CD4-positive, alpha-beta memory T cell (primary cell): Measurements from ENCODE around the gene CYP17A1. TPM values are rescaled to one million over a fixed set of nuclear protein-coding genes. Genes with fewer than 3 reads are reported as not detected.

Source experiments
- CTCF ChIA-PET: fragments of 350-600 bp; sonication (Branson Sonifier 250); formaldehyde crosslinking; loops from one replicate; lab custom pipeline; 2021; ENCODE audit warnings: inconsistent platforms; ENCODE audit not compliant: partially characterized antibody; lab: Charles Lee
- POLR2A ChIA-PET: fragments of 350-600 bp; sonication (Branson Sonifier 250); formaldehyde crosslinking; loops from one replicate; lab custom pipeline; 2021; ENCODE audit not compliant: partially characterized antibody; lab: Charles Lee
- DNase-seq, 5 donors: peaks; one replicate each; pipeline versions ENCODE4 v3.0.0 to v3.0.0-alpha.2; 2020 to 2022; ENCODE audit warnings: mixed read lengths in 1 of 5
- H3K27ac ChIP-seq: one replicate; pipeline ENCODE4 v1.7.0; 2013; ENCODE audit warnings: low read depth, low read length
- H3K27me3 ChIP-seq: 2 replicates; pipeline ENCODE4 v1.7.0; 2013; ENCODE audit warnings: mild to moderate bottlenecking, low read length, moderate library complexity; ENCODE audit not compliant: insufficient read depth
- H3K36me3 ChIP-seq: 2 replicates; pipeline ENCODE4 v1.7.0; 2013; ENCODE audit warnings: mild to moderate bottlenecking, low read length, moderate library complexity; ENCODE audit not compliant: insufficient read depth
- H3K4me1 ChIP-seq: 2 replicates; pipeline ENCODE4 v1.7.0; 2013; ENCODE audit warnings: mild to moderate bottlenecking, low read length, moderate library complexity; ENCODE audit not compliant: insufficient read depth
- H3K4me3 ChIP-seq, 2 donors: one replicate each; pipeline ENCODE4 v1.7.0; 2013; ENCODE audit warnings: low read length in 2 of 2, mild to moderate bottlenecking in 1 of 2
- H3K9me3 ChIP-seq, 2 donors: one replicate each; pipeline ENCODE4 v1.7.0; 2013; ENCODE audit warnings: low read length in 2 of 2, control low read depth in 1 of 2; ENCODE audit not compliant: control insufficient read depth in 1 of 2
- H3K27ac Mint-ChIP-seq, 7 donors: one replicate each; pipeline ENCODE4 v1.8.0; 2020 to 2021; ENCODE audit warnings: mixed read lengths in 7 of 7, mild to moderate bottlenecking in 6 of 7, inconsistent platforms in 3 of 7, moderate library complexity in 3 of 7
- H3K27me3 Mint-ChIP-seq, 2 donors: one replicate each; pipeline ENCODE4 v1.8.0; 2020 to 2021; ENCODE audit warnings: mixed read lengths in 2 of 2
- H3K36me3 Mint-ChIP-seq, 2 donors: one replicate each; pipeline ENCODE4 v1.8.0; 2020 to 2021; ENCODE audit warnings: mixed read lengths in 2 of 2, inconsistent platforms in 1 of 2, mild to moderate bottlenecking in 1 of 2
- H3K4me1 Mint-ChIP-seq, 4 donors: one replicate each; pipeline ENCODE4 v1.8.0; 2020 to 2021; ENCODE audit warnings: mixed read lengths in 4 of 4, mild to moderate bottlenecking in 1 of 4
- H3K4me3 Mint-ChIP-seq, 8 donors: one replicate each; pipeline ENCODE4 v1.8.0; 2020 to 2021; ENCODE audit warnings: mixed read lengths in 8 of 8, mild to moderate bottlenecking in 7 of 8, moderate library complexity in 6 of 8, inconsistent platforms in 3 of 8
- H3K9me3 Mint-ChIP-seq, 8 donors: one replicate each; pipeline ENCODE4 v1.8.0; 2020 to 2021; ENCODE audit warnings: mixed read lengths in 8 of 8, mild to moderate bottlenecking in 5 of 8, inconsistent platforms in 3 of 8, moderate library complexity in 1 of 8
- intact Hi-C: fragments of 100-400 bp; cut with micrococcal nuclease; formaldehyde crosslinking; loops from one replicate; pipeline ENCODE4 v1.15.1; 2023
- polyA plus RNA-seq, 2 donors: library from polyadenylated mRNA; unstranded; fragments of 300-500 nt; fragmentation: Illumina TruSeq; gene quantifications; one replicate each; pipeline ENCODE4 v1.2.3, GENCODE V29; 2021
- total RNA-seq, 2 experiments: library from RNA; stranded (reverse); gene quantifications; one replicate each; pipeline ENCODE4 v1.2.3, GENCODE V29; 2021

Gene CYP17A1
- total and polyA plus RNA-seq, 4 experiments from 2014 or later, result not detected

GRCh38 chr10:102781090-102781920 lies 55.9 kb downstream of the CYP17A1 start:
- POLR2A ChIA-PET, result no interaction called here
- H3K27me3 Mint-ChIP-seq, result no peaks in the 10 kb centered on the region

More at GRCh38 chr10:102781090-102781920, 55.9 kb downstream of the CYP17A1 start:
- DNase-seq, result no peak
- CTCF ChIA-PET, result interaction anchor here (1.9 kb wide), 1 partner anchor 27 kb away, joined by 6 read pairs; no protein-coding TSS in a partner anchor
- Mint-ChIP-seq H3K4me3 (peak overlapping the region in 1 of 8 donors; percentile 43), H3K36me3 (peaks cover 6 to 24% of the 10 kb centered on the region in 2 donors), H3K4me1 (peaks cover 42 to 66% (median 54%) of the 10 kb centered on the region in 4 donors), H3K27ac (peak overlapping the region in 3 of 7 donors; percentile 10 to 70 (median 69)), H3K9me3 (no peaks in the 10 kb centered on the region)
- intact Hi-C loops, result no loop called here
- no peak overlapping the region for H3K4me3 ChIP-seq
- H3K4me1 ChIP-seq, result peaks cover 36% of the 10 kb centered on the region
- H3K27ac ChIP-seq, result no peak overlapping the region
- no peaks in the 10 kb centered on the region for H3K36me3 ChIP-seq
- H3K27me3 ChIP-seq, result no peaks in the 10 kb centered on the region
- no peaks in the 10 kb centered on the region for H3K9me3 ChIP-seq

Other genes starting within 250 kb of the CYP17A1 start
- gene TRIM8, start 192.9 kb downstream of the CYP17A1 start, total RNA-seq, result 10 to 100 TPM; 68.4 to 71.6 TPM
- 10 to 100 TPM; 33.0 to 56.4 TPM for gene TRIM8, start 192.9 kb downstream of the CYP17A1 start, polyA plus RNA-seq
- 1 to 10 TPM; 3.7 to 4.0 TPM for gene ARL3, start 123.0 kb downstream of the CYP17A1 start, total RNA-seq
- 1 to 10 TPM; 5.8 to 7.3 TPM for gene ARL3, start 123.0 kb downstream of the CYP17A1 start, polyA plus RNA-seq
- gene SFXN2, start 122.8 kb downstream of the CYP17A1 start, total RNA-seq, result 10 to 100 TPM; 20.2 to 21.7 TPM
- 10 to 100 TPM in 1 of 2 donors, 1 to 10 TPM in 1; 9.5 to 11.4 TPM for gene SFXN2, start 122.8 kb downstream of the CYP17A1 start, polyA plus RNA-seq
- gene WBP1L, start 93.5 kb downstream of the CYP17A1 start, total RNA-seq, result 10 to 100 TPM; 39.3 to 41.1 TPM
- 10 to 100 TPM; 25.7 to 34.3 TPM for gene WBP1L, start 93.5 kb downstream of the CYP17A1 start, polyA plus RNA-seq
- gene BORCS7, start 16.8 kb upstream of the CYP17A1 start, total RNA-seq, result 10 to 100 TPM; 14.7 to 17.7 TPM
- gene BORCS7, start 16.8 kb upstream of the CYP17A1 start, polyA plus RNA-seq, result 10 to 100 TPM; 29.8 to 63.2 TPM
- gene AS3MT, start 32.1 kb upstream of the CYP17A1 start, total RNA-seq, result 1 to 10 TPM; 2.3 TPM
- under 1 TPM in 1 of 2 donors, not detected in 1; 0.14 TPM for gene AS3MT, start 32.1 kb upstream of the CYP17A1 start, polyA plus RNA-seq
- gene CNNM2, start 80.9 kb upstream of the CYP17A1 start, total RNA-seq, result 10 to 100 TPM; 11.9 to 14.4 TPM
- 1 to 10 TPM; 3.2 to 4.5 TPM for gene CNNM2, start 80.9 kb upstream of the CYP17A1 start, polyA plus RNA-seq